ENCODE results near the gene KRTCAP3. TPM values are rescaled to one million over a fixed set of nuclear protein-coding genes. Genes with fewer than 3 reads are reported as not detected.

Gene KRTCAP3
- total and polyA plus RNA-seq, 2 donors from 2014 or later: 17.2 to 32.1 TPM

DNA sequence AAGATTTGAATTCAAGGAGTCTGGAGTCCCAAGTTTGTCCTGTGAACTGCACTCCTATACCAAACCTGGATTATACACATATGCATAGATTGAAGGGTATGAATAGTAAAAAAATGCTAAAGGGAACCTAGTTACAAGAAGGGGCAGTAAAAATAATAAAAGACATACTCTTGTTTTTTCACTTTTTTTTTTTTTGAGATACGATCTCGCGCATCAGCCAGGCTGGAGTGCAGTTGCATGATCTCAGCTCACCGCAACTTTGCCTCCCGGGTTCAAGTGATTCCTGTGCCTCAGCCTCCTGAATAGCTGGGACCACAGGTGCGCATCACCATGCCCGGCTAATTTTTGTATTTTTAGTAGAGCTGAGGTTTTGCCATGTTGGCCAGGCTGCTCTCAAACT lies 22.3 kb downstream of the KRTCAP3 start:
- Histone ChIP-seq H3K4me3 (ENCODE audit: low read length in 3 of 3) (no peak overlapping the region), H3K4me1 (ENCODE audit: control insufficient read depth in 2 of 3, insufficient read depth in 2 of 3, low read depth in 1 of 3, low read length in 3 of 3) (no peaks in the 10 kb centered on the region), H3K27me3 (ENCODE audit: control insufficient read depth, insufficient read depth, low read length) (no peaks in the 10 kb centered on the region), H3K36me3 (ENCODE audit: control insufficient read depth in 2 of 3, insufficient read depth in 3 of 3, low read length in 3 of 3) (peaks cover 4 to 15% (median 8%) of the 10 kb centered on the region in 3 donors), H3K27ac (ENCODE audit: low read depth in 2 of 2, low read length in 2 of 2) (no peak overlapping the region), H3K9me3 (ENCODE audit: control insufficient read depth in 2 of 3, insufficient read depth in 1 of 3, low read length in 3 of 3) (no peaks in the 10 kb centered on the region), H3K9ac (ENCODE audit: low read length in 3 of 3) (no peak overlapping the region)
- TF ChIP-seq, protein P1, sequence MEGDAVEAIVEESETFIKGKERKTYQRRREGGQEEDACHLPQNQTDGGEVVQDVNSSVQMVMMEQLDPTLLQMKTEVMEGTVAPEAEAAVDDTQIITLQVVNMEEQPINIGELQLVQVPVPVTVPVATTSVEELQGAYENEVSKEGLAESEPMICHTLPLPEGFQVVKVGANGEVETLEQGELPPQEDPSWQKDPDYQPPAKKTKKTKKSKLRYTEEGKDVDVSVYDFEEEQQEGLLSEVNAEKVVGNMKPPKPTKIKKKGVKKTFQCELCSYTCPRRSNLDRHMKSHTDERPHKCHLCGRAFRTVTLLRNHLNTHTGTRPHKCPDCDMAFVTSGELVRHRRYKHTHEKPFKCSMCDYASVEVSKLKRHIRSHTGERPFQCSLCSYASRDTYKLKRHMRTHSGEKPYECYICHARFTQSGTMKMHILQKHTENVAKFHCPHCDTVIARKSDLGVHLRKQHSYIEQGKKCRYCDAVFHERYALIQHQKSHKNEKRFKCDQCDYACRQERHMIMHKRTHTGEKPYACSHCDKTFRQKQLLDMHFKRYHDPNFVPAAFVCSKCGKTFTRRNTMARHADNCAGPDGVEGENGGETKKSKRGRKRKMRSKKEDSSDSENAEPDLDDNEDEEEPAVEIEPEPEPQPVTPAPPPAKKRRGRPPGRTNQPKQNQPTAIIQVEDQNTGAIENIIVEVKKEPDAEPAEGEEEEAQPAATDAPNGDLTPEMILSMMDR (IDR thresholded peaks at IDR 0.05; ENCODE audit: borderline replicate concordance, extremely low read depth, insufficient read depth): no peak
- no peak for FAIRE-seq
- no peak for DNase-seq
- intact Hi-C loops (cut with DNase I): no loop called here

DNA sequence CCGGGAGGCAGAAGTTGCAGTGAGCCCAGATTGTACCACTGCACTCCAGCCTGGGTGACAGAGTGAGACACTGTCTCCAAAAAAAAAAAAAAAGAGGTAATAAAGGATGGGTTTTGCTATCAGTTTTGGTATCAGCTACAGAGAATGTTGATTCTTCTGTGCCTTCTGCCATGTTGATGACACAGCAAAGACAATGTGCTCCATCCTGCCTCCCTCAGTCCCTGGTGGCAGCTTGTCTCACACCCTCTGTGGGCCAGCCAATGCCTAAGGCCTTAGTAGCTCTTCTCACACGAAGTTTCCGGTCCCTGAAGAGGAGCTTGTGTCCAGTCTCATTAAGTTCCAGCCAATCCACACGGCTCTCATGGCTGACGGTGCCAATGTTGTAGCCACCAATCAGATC lies 29.8 kb downstream of the KRTCAP3 start:
- Histone ChIP-seq H3K36me3 (ENCODE audit: control insufficient read depth in 2 of 3, insufficient read depth in 3 of 3, low read length in 3 of 3) (peaks cover 7 to 15% (median 13%) of the 10 kb centered on the region in 3 donors), H3K4me3 (ENCODE audit: low read length in 3 of 3) (no peak overlapping the region), H3K9ac (ENCODE audit: low read length in 3 of 3) (no peak overlapping the region), H3K4me1 (ENCODE audit: control insufficient read depth in 2 of 3, insufficient read depth in 2 of 3, low read depth in 1 of 3, low read length in 3 of 3) (no peaks in the 10 kb centered on the region), H3K27ac (ENCODE audit: low read depth in 2 of 2, low read length in 2 of 2) (no peak overlapping the region), H3K27me3 (ENCODE audit: control insufficient read depth, insufficient read depth, low read length) (no peaks in the 10 kb centered on the region), H3K9me3 (ENCODE audit: control insufficient read depth in 2 of 3, insufficient read depth in 1 of 3, low read length in 3 of 3) (no peaks in the 10 kb centered on the region)
- FAIRE-seq (no peak), DNase-seq (no peak)
- intact Hi-C loops (cut with DNase I): no loop called here
- TF ChIP-seq, protein P1 (IDR thresholded peaks at IDR 0.05; ENCODE audit: borderline replicate concordance, extremely low read depth, insufficient read depth): no peak

DNA sequence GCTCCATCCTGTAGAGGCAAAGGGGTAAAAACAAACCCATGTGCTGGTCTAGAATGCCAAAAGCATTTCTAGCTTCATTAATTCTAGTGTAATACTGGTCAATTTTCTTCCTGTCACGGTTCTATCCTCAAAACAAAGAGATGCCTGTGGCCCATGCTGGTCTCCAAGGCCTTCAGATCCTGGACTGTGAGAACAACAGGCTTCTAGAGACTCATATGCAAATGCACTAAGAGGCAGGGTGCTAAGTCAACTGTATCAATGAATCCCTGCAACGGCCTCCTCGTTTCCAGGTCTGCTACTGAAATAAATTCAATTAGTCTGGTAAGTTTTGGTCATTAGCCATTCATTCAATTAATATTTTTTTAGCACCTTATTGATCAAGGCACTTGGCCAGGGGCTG lies 43.3 kb downstream of the KRTCAP3 start:
- DNase-seq (peak in 2 of 5 donors; percentile 27 to 34), FAIRE-seq (no peak)
- Histone ChIP-seq H3K36me3 (ENCODE audit: control insufficient read depth in 2 of 3, insufficient read depth in 3 of 3, low read length in 3 of 3) (peaks cover 9 to 30% (median 9%) of the 10 kb centered on the region in 3 donors), H3K9me3 (ENCODE audit: control insufficient read depth in 2 of 3, insufficient read depth in 1 of 3, low read length in 3 of 3) (no peaks in the 10 kb centered on the region), H3K27me3 (ENCODE audit: control insufficient read depth, insufficient read depth, low read length) (no peaks in the 10 kb centered on the region), H3K4me3 (ENCODE audit: low read length in 3 of 3) (no peak overlapping the region), H3K9ac (ENCODE audit: low read length in 3 of 3) (no peak overlapping the region), H3K27ac (ENCODE audit: low read depth in 2 of 2, low read length in 2 of 2) (no peak overlapping the region), H3K4me1 (ENCODE audit: control insufficient read depth in 2 of 3, insufficient read depth in 2 of 3, low read depth in 1 of 3, low read length in 3 of 3) (peaks cover 2 to 4% (median 3%) of the 10 kb centered on the region in 3 donors)
- intact Hi-C loops (cut with DNase I): no loop called here
- TF ChIP-seq, protein P1 (IDR thresholded peaks at IDR 0.05; ENCODE audit: borderline replicate concordance, extremely low read depth, insufficient read depth): no peak

DNA sequence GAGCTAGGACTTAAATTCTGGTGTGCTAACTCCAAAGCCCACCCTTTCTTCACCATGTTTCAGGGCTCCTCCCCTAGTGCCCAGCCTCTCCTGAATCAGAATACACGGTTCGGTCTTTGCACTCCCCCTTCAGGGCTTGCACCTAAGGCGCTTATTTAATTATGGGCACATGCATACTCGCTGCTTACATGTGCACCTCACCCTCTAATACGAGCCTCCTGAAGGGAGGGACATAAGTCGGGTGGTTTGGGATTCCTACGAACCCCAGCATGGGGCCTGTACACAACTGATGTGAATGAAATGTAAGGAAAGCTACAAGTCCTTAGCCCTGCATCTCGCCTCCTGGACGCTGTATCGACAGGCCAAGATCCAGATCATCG lies 46.9 kb downstream of the KRTCAP3 start:
- Histone ChIP-seq H3K4me1 (ENCODE audit: control insufficient read depth in 2 of 3, insufficient read depth in 2 of 3, low read depth in 1 of 3, low read length in 3 of 3) (peaks cover 2 to 4% (median 3%) of the 10 kb centered on the region in 3 donors), H3K27ac (ENCODE audit: low read depth in 2 of 2, low read length in 2 of 2) (peak overlapping the region in 1 of 2 donors; percentile 12), H3K9me3 (ENCODE audit: control insufficient read depth in 2 of 3, insufficient read depth in 1 of 3, low read length in 3 of 3) (no peaks in the 10 kb centered on the region), H3K27me3 (ENCODE audit: control insufficient read depth, insufficient read depth, low read length) (no peaks in the 10 kb centered on the region), H3K36me3 (ENCODE audit: control insufficient read depth in 2 of 3, insufficient read depth in 3 of 3, low read length in 3 of 3) (peaks cover 0 to 10% (median 2%) of the 10 kb centered on the region in 3 donors), H3K9ac (ENCODE audit: low read length in 3 of 3) (peak overlapping the region; percentile 8 to 93 (median 70)), H3K4me3 (ENCODE audit: low read length in 3 of 3) (peak overlapping the region; percentile 85 to 96 (median 85))
- peak in 4 of 5 donors; percentile 15 to 65 (median 44) for DNase-seq
- no peak for FAIRE-seq
- intact Hi-C loops (cut with DNase I): no loop called here
- TF ChIP-seq, protein P1 (IDR thresholded peaks at IDR 0.05; ENCODE audit: borderline replicate concordance, extremely low read depth, insufficient read depth): no peak
